Measurements from ENCODE around the gene ASAH2. TPM values are rescaled to one million over a fixed set of nuclear protein-coding genes. Genes with fewer than 3 reads are reported as not detected.
"Not testable (repeated sequence)": the region's sequence is repeated elsewhere in the genome, so short reads cannot be mapped to it uniquely, and the experiment has no call there.

Gene ASAH2
- total RNA-seq, 2 experiments from 2014 or later: 4.1 to 5.0 TPM

DNA sequence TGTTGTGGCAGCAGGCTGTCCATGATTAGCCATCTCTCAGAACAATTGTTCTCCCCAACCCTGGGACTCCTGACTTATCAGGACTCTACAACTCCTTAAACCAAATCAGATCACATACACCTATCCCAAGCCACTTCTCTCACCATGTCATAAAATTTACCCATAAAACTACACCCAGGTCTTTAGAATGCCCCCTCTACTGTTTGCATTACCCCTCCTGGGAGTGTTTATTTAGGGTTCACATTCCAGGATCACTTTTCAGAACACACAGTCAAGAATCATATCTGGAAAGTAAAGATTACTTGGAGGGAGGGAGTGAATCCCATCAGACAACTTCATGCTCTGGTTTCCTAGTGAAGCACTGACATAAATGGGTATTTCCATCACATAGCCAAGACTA is 7.1 kb downstream of the ASAH2 start:
- Mint-ChIP-seq H3K36me3 (ENCODE audit: low read depth) (no peaks in the 10 kb centered on the region), H3K4me1 (ENCODE audit: low read depth) (no peaks in the 10 kb centered on the region), H3K27me3 (ENCODE audit: low read depth) (peaks cover 25% of the 10 kb centered on the region), H3K27ac (no peak overlapping the region), H3K4me3 (no peak overlapping the region), H3K9me3 (no peaks in the 10 kb centered on the region)
- intact Hi-C loops (cut with micrococcal nuclease): no loop called here
- no peak for DNase-seq
- CTCF ChIA-PET: no interaction called here

GRCh38 chr10:50242777-50243176 is 8.5 kb downstream of the ASAH2 start:
- intact Hi-C loops (cut with micrococcal nuclease): no loop called here
- no peaks in the 10 kb centered on the region for H3K9me3 Mint-ChIP-seq
- no peaks in the 10 kb centered on the region for H3K36me3 Mint-ChIP-seq (ENCODE audit: low read depth)
- no peak overlapping the region for H3K27ac Mint-ChIP-seq
- CTCF ChIA-PET: no interaction called here
- H3K4me3 Mint-ChIP-seq: no peak overlapping the region
- no peak for DNase-seq
- H3K4me1 Mint-ChIP-seq (ENCODE audit: low read depth): no peaks in the 10 kb centered on the region
- peaks cover 14% of the 10 kb centered on the region for H3K27me3 Mint-ChIP-seq (ENCODE audit: low read depth)

DNA sequence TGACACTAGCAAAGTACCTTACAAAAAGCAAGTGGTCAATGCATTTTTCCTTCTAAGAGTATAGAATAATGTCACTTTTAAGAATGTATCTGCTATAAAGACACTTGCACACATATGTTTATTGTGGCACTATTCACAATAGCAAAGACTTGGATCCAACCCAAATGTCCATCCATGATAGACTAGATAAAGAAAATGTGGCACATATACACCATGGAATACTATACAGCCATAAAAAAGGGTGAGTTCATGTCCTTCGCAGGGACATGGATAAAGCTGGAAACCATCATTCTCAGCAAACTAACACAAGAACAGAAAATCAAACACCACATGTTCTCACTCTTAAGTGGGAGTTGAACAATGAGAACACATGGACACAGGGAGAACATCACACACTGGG is 9.8 kb downstream of the ASAH2 start:
- H3K4me1 Mint-ChIP-seq (ENCODE audit: low read depth); H3K4me3 Mint-ChIP-seq; H3K9me3 Mint-ChIP-seq; H3K27ac Mint-ChIP-seq; CTCF ChIA-PET; DNase-seq; intact Hi-C loops (cut with micrococcal nuclease); H3K36me3 Mint-ChIP-seq (ENCODE audit: low read depth): not testable (repeated sequence)
- peaks cover 13% of the 10 kb centered on the region for H3K27me3 Mint-ChIP-seq (ENCODE audit: low read depth)

GRCh38 chr10:50234486-50234885 is 16.8 kb downstream of the ASAH2 start:
- no peaks in the 10 kb centered on the region for H3K4me1 Mint-ChIP-seq (ENCODE audit: low read depth)
- CTCF ChIA-PET: interaction anchor here (0.6 to 1.2 kb wide), 2 partner anchors 10 to 442 kb away, joined by 3 to 5 read pairs; no protein-coding TSS in a partner anchor
- no peaks in the 10 kb centered on the region for H3K36me3 Mint-ChIP-seq (ENCODE audit: low read depth)
- H3K4me3 Mint-ChIP-seq: no peak overlapping the region
- no peaks in the 10 kb centered on the region for H3K9me3 Mint-ChIP-seq
- intact Hi-C loops (cut with micrococcal nuclease): no loop called here
- H3K27ac Mint-ChIP-seq: no peak overlapping the region
- no peak for DNase-seq
- H3K27me3 Mint-ChIP-seq (ENCODE audit: low read depth): peaks cover 34% of the 10 kb centered on the region

GRCh38 chr10:50232261-50232639 is 19.1 kb downstream of the ASAH2 start:
- Mint-ChIP-seq H3K36me3 (ENCODE audit: low read depth) (no peaks in the 10 kb centered on the region), H3K4me1 (ENCODE audit: low read depth) (no peaks in the 10 kb centered on the region), H3K27me3 (ENCODE audit: low read depth) (peaks cover 31% of the 10 kb centered on the region), H3K9me3 (no peaks in the 10 kb centered on the region), H3K27ac (no peak overlapping the region), H3K4me3 (no peak overlapping the region)
- DNase-seq: no peak
- intact Hi-C loops (cut with micrococcal nuclease): no loop called here
- CTCF ChIA-PET: no interaction called here

- H3K4me1 Mint-ChIP-seq (ENCODE audit: low read depth): no peaks in the 10 kb centered on the region
- no peaks in the 10 kb centered on the region for H3K36me3 Mint-ChIP-seq (ENCODE audit: low read depth)
- peaks cover 31% of the 10 kb centered on the region for H3K27me3 Mint-ChIP-seq (ENCODE audit: low read depth)
- no peak overlapping the region for H3K27ac Mint-ChIP-seq
- intact Hi-C loops (cut with micrococcal nuclease): no loop called here
- no peak overlapping the region for H3K4me3 Mint-ChIP-seq
- no peaks in the 10 kb centered on the region for H3K9me3 Mint-ChIP-seq
- CTCF ChIA-PET: interaction anchor here (1.2 kb wide), 1 partner anchor 44 kb away, joined by 3 read pairs; no protein-coding TSS in a partner anchor
- DNase-seq: no peak
Observed at GRCh38 chr10:50231515-50232260, 19.6 kb downstream of the ASAH2 start.

GRCh38 chr10:50229460-50229859 is 21.9 kb downstream of the ASAH2 start:
- no peak overlapping the region for H3K4me3 Mint-ChIP-seq
- no peak overlapping the region for H3K27ac Mint-ChIP-seq
- DNase-seq: no peak
- H3K4me1 Mint-ChIP-seq (ENCODE audit: low read depth): peaks cover 3% of the 10 kb centered on the region
- H3K27me3 Mint-ChIP-seq (ENCODE audit: low read depth): peaks cover 18% of the 10 kb centered on the region
- intact Hi-C loops (cut with micrococcal nuclease): no loop called here
- CTCF ChIA-PET: no interaction called here
- no peaks in the 10 kb centered on the region for H3K9me3 Mint-ChIP-seq
- H3K36me3 Mint-ChIP-seq (ENCODE audit: low read depth): no peaks in the 10 kb centered on the region

DNA sequence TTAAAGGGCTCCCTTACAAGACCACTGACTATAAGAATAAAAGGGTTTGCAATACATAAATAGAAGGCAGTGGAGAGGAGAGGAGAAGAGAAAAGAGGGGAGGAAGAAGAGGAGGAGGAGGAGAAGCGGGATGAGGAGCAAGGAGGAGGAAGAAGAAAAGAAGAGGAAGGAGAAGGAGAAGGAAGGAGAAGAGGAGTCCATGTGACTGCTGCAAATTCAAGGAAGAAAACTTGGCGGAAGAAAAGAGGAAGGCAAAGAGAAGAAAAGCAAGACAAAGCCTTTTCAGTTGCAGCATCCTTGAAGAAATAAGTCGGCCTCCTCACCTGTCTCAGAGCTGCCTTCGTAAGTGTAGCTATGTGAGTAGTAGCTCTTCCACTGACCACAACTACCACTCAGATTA is 22.6 kb downstream of the ASAH2 start:
- CTCF ChIA-PET: no interaction called here
- Mint-ChIP-seq H3K36me3 (ENCODE audit: low read depth) (no peaks in the 10 kb centered on the region), H3K27ac (no peak overlapping the region), H3K27me3 (ENCODE audit: low read depth) (peaks cover 16% of the 10 kb centered on the region), H3K4me3 (no peak overlapping the region), H3K4me1 (ENCODE audit: low read depth) (peaks cover 4% of the 10 kb centered on the region), H3K9me3 (no peaks in the 10 kb centered on the region)
- intact Hi-C loops (cut with micrococcal nuclease): no loop called here
- no peak for DNase-seq

GRCh38 chr10:50226610-50227009 is 24.7 kb downstream of the ASAH2 start:
- no peak overlapping the region for H3K4me3 Mint-ChIP-seq
- no peaks in the 10 kb centered on the region for H3K9me3 Mint-ChIP-seq
- intact Hi-C loops (cut with micrococcal nuclease): no loop called here
- H3K27me3 Mint-ChIP-seq (ENCODE audit: low read depth): peaks cover 19% of the 10 kb centered on the region
- CTCF ChIA-PET: interaction anchor here (2.0 kb wide), 1 partner anchor 632 kb away, joined by 5 read pairs; no protein-coding TSS in a partner anchor
- H3K4me1 Mint-ChIP-seq (ENCODE audit: low read depth): peaks cover 4% of the 10 kb centered on the region
- H3K27ac Mint-ChIP-seq: no peak overlapping the region
- no peaks in the 10 kb centered on the region for H3K36me3 Mint-ChIP-seq (ENCODE audit: low read depth)
- DNase-seq: no peak

GRCh38 chr10:50224330-50224952 is 26.9 kb downstream of the ASAH2 start:
- Mint-ChIP-seq H3K36me3 (ENCODE audit: low read depth) (no peaks in the 10 kb centered on the region), H3K4me1 (ENCODE audit: low read depth) (peaks cover 4% of the 10 kb centered on the region), H3K27me3 (ENCODE audit: low read depth) (peaks cover 13% of the 10 kb centered on the region), H3K9me3 (no peaks in the 10 kb centered on the region), H3K27ac (no peak overlapping the region), H3K4me3 (no peak overlapping the region)
- DNase-seq: peak; percentile 55
- intact Hi-C loops (cut with micrococcal nuclease): loop anchor here (1.0 kb wide), 1 partner anchor 631 kb away; no protein-coding TSS in a partner anchor
- CTCF ChIA-PET: interaction anchor here (0.6 to 2.1 kb wide), 4 partner anchors 10 to 1195 kb away, joined by 4 to 6 read pairs (median 4); no protein-coding TSS in a partner anchor

DNA sequence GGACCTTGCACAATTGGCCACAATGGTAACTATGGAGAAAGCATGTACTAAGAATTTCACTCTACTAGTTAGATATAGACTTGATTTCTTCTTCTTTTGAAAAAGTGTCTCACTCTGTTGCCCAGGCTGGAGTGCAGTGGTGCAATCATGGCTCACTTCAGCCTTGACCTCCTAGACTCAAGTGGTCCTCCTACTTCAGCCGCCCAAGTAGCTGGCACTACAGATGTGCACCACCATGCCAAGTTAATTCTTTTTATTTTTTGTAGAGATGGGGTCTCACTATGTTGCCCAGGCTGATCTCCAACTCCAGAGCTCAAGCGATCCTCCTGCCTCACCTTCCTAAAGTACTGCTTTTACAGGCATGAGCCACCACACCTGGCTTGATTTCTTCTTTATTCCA is 29.1 kb downstream of the ASAH2 start:
- peaks cover 4% of the 10 kb centered on the region for H3K4me1 Mint-ChIP-seq (ENCODE audit: low read depth)
- no peak overlapping the region for H3K27ac Mint-ChIP-seq
- CTCF ChIA-PET: no interaction called here
- peaks cover 16% of the 10 kb centered on the region for H3K27me3 Mint-ChIP-seq (ENCODE audit: low read depth)
- intact Hi-C loops (cut with micrococcal nuclease): no loop called here
- H3K36me3 Mint-ChIP-seq (ENCODE audit: low read depth): no peaks in the 10 kb centered on the region
- no peak for DNase-seq
- no peak overlapping the region for H3K4me3 Mint-ChIP-seq
- H3K9me3 Mint-ChIP-seq: no peaks in the 10 kb centered on the region

DNA sequence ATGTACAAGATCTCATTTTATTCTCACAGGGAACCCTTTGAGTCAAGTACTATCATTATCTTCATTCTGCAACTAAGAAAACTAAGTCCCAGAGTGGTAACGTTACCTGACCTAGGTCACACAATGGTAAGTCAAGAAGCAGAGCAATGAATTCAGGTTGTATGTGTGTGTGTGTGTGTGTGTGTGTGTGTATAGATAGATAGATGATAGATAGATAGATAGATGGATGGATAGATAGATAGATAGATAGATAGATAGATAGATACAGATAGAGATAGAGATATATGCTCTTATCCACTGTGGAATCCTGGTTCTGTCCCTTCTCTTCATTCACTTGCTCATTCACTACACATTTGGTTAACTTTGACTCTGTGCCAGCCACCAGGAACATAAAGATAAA is 29.8 kb downstream of the ASAH2 start:
- Mint-ChIP-seq H3K4me1 (ENCODE audit: low read depth) (peaks cover 4% of the 10 kb centered on the region), H3K27ac (no peak overlapping the region), H3K27me3 (ENCODE audit: low read depth) (peaks cover 16% of the 10 kb centered on the region), H3K9me3 (no peaks in the 10 kb centered on the region), H3K36me3 (ENCODE audit: low read depth) (no peaks in the 10 kb centered on the region), H3K4me3 (no peak overlapping the region)
- intact Hi-C loops (cut with micrococcal nuclease): no loop called here
- no peak for DNase-seq
- CTCF ChIA-PET: no interaction called here

DNA sequence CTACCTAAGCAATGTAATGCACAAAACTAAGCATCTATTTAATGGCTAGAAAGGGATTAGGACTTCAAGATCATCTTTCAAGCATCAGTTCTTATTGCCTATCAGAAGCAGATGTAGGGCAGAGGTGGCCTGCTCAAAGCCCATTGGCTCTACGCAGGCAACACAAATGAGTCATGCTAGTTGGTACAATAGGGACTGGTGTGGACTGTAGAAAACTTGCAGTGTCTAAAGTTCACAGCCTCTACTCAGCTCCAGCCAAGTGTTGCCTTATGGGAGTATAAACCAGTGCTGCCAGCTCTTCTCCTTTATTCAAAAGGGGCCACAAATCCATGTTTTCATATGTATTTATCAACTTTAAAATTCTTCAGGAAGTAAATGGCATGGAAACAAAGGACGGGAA is 31.7 kb downstream of the ASAH2 start:
- no peak overlapping the region for H3K27ac Mint-ChIP-seq
- intact Hi-C loops (cut with micrococcal nuclease): no loop called here
- H3K4me3 Mint-ChIP-seq: no peak overlapping the region
- no peak for DNase-seq
- peaks cover 3% of the 10 kb centered on the region for H3K4me1 Mint-ChIP-seq (ENCODE audit: low read depth)
- no peaks in the 10 kb centered on the region for H3K36me3 Mint-ChIP-seq (ENCODE audit: low read depth)
- CTCF ChIA-PET: no interaction called here
- H3K9me3 Mint-ChIP-seq: no peaks in the 10 kb centered on the region
- peaks cover 24% of the 10 kb centered on the region for H3K27me3 Mint-ChIP-seq (ENCODE audit: low read depth)
